ENCODE data around the gene ADARB2.

The ADARB2 gene

DNA sequence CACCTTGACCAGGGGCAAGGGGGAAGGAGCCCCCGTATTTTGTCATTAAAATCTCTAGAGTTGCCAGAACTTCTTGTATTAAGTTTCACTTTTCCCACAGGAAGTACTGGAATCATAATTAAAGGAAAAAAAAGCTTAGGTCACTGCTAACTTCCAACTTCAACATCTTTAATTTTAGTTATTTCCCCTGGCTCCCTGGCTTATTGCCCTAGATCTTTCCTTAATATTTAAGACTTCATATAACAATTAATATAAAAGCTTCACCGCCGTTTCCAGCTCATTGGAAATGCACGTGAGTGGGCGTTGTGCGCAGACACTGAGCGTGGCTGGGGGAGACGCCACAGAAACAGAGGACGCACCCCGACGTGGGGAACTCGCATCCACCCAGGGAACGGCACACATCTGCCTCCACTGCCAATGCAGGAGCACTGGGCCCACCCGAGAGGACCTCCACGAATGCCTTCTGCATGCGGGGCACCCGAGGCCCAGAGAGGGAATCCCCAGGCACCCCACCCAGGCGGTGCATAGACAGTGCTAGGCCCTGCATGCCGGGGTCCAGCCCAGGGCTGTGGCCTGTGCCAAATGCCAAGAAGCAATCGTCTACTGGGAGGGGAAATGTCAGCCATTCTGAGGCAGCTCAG lies 72.2 kb downstream of the ADARB2 start:
- TF ChIP-seq, protein P1, sequence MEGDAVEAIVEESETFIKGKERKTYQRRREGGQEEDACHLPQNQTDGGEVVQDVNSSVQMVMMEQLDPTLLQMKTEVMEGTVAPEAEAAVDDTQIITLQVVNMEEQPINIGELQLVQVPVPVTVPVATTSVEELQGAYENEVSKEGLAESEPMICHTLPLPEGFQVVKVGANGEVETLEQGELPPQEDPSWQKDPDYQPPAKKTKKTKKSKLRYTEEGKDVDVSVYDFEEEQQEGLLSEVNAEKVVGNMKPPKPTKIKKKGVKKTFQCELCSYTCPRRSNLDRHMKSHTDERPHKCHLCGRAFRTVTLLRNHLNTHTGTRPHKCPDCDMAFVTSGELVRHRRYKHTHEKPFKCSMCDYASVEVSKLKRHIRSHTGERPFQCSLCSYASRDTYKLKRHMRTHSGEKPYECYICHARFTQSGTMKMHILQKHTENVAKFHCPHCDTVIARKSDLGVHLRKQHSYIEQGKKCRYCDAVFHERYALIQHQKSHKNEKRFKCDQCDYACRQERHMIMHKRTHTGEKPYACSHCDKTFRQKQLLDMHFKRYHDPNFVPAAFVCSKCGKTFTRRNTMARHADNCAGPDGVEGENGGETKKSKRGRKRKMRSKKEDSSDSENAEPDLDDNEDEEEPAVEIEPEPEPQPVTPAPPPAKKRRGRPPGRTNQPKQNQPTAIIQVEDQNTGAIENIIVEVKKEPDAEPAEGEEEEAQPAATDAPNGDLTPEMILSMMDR (IDR thresholded peaks at IDR 0.05; ENCODE audit: borderline replicate concordance, insufficient read depth, low read depth, low read length): no peak
- no peak overlapping the region for H3K4me3 ChIP-seq (ENCODE audit: low read depth, low read length)

DNA sequence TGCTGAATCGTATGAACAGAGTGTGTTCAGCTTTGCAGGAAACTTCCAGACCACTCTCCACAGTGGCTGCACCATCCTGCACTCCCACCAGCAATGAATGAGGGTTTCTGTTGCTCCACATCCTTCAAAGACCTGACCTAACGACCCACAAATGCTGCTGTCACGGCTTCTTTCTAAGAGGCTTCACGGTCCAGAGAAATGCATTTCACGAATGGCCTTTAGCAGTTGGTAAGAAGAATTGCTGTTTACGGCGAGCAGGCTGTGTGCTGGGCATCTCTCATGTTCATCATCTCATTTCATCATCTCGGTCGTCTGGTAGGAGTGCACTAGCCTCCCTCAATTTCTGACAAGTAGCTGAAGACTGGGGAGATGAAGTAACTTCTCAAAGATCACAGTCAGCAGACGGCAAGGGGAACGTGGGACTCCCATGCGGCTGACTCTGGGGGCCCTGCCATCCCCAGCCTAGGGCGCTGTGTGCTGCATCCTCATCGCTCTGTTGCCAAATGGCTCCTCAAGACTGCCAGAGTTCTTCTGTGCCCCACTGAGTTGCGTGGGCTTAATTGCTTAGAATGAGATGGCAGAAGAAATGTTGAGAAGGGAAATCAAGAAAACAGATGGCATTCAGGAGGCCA lies 72.9 kb downstream of the ADARB2 start:
- TF ChIP-seq, protein P1 (IDR thresholded peaks at IDR 0.05; ENCODE audit: borderline replicate concordance, insufficient read depth, low read depth, low read length): no peak
- H3K4me3 ChIP-seq (ENCODE audit: low read depth, low read length): no peak overlapping the region

DNA sequence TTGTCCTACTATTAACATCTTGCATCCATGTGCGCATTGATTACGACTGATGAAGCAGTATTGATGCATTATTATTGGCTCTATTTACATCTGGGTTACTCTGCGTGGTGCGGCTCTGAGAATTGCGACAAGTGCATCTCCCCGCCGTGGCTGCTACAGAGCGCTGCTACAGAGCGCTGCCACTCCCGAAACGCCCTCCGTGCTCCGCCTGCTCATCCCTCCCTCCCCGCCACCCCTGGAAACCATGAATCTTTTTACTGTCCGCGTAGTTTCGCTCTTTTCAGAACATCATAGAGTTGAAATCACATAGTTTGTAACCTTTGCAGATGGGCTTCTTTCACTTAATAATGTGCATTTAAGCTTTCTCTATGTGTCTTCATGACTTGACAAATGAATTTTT lies 74.1 kb downstream of the ADARB2 start:
- no peak overlapping the region for H3K4me3 ChIP-seq (ENCODE audit: low read depth, low read length)
- TF ChIP-seq, protein P1 (IDR thresholded peaks at IDR 0.05; ENCODE audit: borderline replicate concordance, insufficient read depth, low read depth, low read length): no peak

DNA sequence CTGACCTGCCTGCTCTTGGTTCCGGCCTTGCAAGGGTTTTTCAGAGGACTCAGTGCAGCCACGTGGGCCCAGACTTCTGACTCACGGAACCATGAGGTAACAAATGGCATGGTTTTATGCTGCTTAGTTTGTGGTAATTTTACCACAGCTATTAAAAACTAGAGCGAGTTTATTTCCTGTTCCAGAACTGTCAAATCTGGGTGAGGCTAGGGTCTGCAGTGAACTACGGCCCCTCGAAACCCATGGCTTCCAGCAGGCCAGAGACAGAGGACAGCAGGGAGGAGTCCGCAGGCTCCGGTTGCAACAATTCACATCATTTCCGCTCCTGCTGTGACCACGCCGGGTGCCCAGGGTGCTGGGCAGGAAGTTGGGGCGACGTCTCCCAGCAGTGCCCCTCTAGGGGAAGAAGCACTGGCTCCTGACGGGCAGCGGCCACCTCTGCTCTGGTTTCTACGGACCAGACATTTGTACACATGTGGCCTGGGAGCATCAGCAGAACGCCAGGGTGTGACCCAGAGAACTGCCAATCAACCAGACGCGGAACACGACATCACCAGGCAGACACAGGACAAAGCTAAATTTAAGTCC lies 74.8 kb downstream of the ADARB2 start:
- TF ChIP-seq, protein P1 (IDR thresholded peaks at IDR 0.05; ENCODE audit: borderline replicate concordance, insufficient read depth, low read depth, low read length): no peak

DNA sequence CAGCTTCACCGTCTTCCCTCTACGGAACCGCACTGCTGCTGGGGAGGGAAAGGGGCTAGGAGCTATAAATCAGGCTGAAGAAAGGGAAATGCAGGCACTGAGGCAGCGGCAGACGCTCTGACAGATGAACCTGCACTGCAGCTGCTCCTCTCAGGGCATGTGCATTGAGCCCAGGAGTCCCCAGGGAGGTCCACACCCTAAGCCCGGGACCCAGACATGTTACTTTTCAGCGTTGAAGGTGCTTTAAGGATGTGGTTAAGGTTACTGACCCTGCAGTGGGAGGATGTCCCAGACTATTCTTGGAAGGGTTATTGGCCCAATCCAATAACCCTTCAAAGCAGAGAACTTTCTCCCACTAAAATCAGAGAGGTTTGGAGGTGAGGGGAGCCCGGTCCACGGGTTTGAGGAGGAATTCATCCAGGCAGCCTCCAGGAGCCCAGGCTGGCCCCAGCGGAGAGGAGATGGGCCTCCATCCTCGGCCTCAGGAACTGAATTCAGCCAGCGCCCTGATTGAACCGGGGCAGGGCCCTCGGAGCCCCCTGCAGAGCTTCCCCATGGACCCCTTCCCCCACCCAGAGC lies 75.4 kb downstream of the ADARB2 start:
- H3K4me3 ChIP-seq (ENCODE audit: low read depth, low read length): peak overlapping the region; percentile 6
- TF ChIP-seq, protein P1 (IDR thresholded peaks at IDR 0.05; ENCODE audit: borderline replicate concordance, insufficient read depth, low read depth, low read length): no peak

More for the DNA sequence above, 74.8 kb downstream of the ADARB2 start:
- H3K4me3 ChIP-seq (ENCODE audit: low read depth, low read length): no peak overlapping the region

DNA sequence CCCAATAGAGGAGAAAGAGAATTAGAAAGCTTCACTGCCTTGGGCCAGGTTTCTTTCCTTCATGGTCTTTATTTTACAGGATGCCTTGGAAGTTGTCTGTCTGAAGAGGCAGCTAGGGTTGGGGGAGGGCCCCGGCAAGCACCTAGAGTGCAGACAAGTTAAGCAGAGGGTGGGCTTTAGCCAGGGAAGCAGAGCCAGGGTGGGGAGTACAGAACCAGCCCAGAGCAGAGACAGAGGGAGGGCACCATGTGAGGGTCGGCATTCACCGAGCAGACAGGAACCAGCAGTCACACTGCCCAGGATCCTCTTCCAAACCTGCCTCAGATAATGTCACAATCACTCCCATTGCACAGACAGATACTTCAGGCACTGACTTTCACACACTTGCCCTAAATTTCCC lies 75.9 kb downstream of the ADARB2 start:
- H3K4me3 ChIP-seq (ENCODE audit: low read depth, low read length): peak overlapping the region; percentile 6
- TF ChIP-seq, protein P1 (IDR thresholded peaks at IDR 0.05; ENCODE audit: borderline replicate concordance, insufficient read depth, low read depth, low read length): no peak

Data from GM12875 (cell line).